K562 (cell line): ENCODE results near the gene SYN1. TPM values are rescaled to one million over a fixed set of nuclear protein-coding genes. Genes with fewer than 3 reads are reported as not detected.

Source experiments
- ATAC-seq: fragments of 200-7000 bp; cut with Tn5 transposase; 3 replicates; pipeline ENCODE4 v1.9.1; 2020; ENCODE audit warnings: moderate library complexity
- BruUV-seq: library from RNA; stranded (reverse); fragments of 400-500 nt; replicated peaks from 2 replicates; lab custom pipeline; 2021; lab: Mats Ljungman, UMichigan
- CTCF ChIA-PET: fragments of 300-600 bp; formaldehyde crosslinking; extraction: SDS; loops from one replicate; lab custom pipeline; 2021; ENCODE audit warnings: low intra/inter-chr PET ratio; lab: Yijun Ruan, JAX
- POLR2A ChIA-PET: fragments of 300-600, 350-650 bp; sonication (Branson Sonifier 250); formaldehyde crosslinking; extraction: SDS; loops from one replicate; lab custom pipeline; 2021; ENCODE audit warnings: antibody characterized with exemption, inconsistent platforms; lab: Yijun Ruan, JAX
- DNase-seq, 4 experiments: peaks; one replicate each; pipeline versions ENCODE4 v3.0.0 to v3.0.0-alpha.2; 2011 to 2018; ENCODE audit warnings: low spot score in 3 of 4, mixed read lengths in 3 of 4; ENCODE audit errors: extremely low read depth in 1 of 4
- FAIRE-seq: peaks from 2 replicates; lab custom pipeline; 2011; peaks lifted over from hg19 to GRCh38; lab: Jason Lieb, UNC
- H2AFZ ChIP-seq: 2 replicates; pipeline ENCODE4 v1.6.0; 2011; ENCODE audit warnings: low read depth, low read length, control low read depth, inconsistent platforms
- H3K27ac ChIP-seq: fragments of 200-600 bp; 3 replicates; pipeline ENCODE4 v1.8.0; 2011; ENCODE audit warnings: low read depth, mild to moderate bottlenecking, control low read depth, inconsistent platforms, low read length, moderate library complexity, mixed read lengths; ENCODE audit errors: extremely low read depth
- H3K27me3 ChIP-seq, 2 experiments: fragments of 300-600 bp in 1 of 2; 2 replicates in 1 of 2; 3 replicates in 1 of 2; pipeline versions ENCODE4 v1.6.0 to v1.8.0; 2011; ENCODE audit warnings: inconsistent platforms in 2 of 2, low read length in 2 of 2, mild to moderate bottlenecking in 1 of 2, mixed read lengths in 1 of 2, moderate library complexity in 1 of 2; ENCODE audit not compliant: control insufficient read depth in 2 of 2, insufficient read depth in 2 of 2
- H3K36me3 ChIP-seq: fragments of 300-600 bp; 3 replicates; pipeline ENCODE4 v1.8.0; 2011; ENCODE audit warnings: mild to moderate bottlenecking, low read length, inconsistent platforms; ENCODE audit not compliant: control insufficient read depth, insufficient read depth
- H3K4me1 ChIP-seq, 2 experiments: fragments of 200-600 bp in 1 of 2; replicated peaks in 1 of 2; 2 replicates in 1 of 2; 3 replicates in 1 of 2; pipeline versions ENCODE4 v1.5.1 to v1.8.0; 2011; ENCODE audit warnings: inconsistent platforms in 2 of 2, low read length in 2 of 2, mild to moderate bottlenecking in 1 of 2, mixed read lengths in 1 of 2, moderate library complexity in 1 of 2; ENCODE audit not compliant: control insufficient read depth in 2 of 2, insufficient read depth in 2 of 2
- H3K4me2 ChIP-seq: 2 replicates; pipeline ENCODE4 v1.6.1; 2011; ENCODE audit warnings: low read length, control low read depth, inconsistent platforms, mixed read lengths; ENCODE audit not compliant: insufficient read depth
- H3K4me3 ChIP-seq: fragments of 200-600 bp; sonication (generic), shearing (Covaris generic); 2 replicates; pipeline ENCODE4 v1.5.1; 2016; ENCODE audit warnings: control low read depth, inconsistent platforms
- H3K79me2 ChIP-seq: fragments of 200-600 bp; 3 replicates; pipeline ENCODE4 v1.8.0; 2011; ENCODE audit warnings: low read length, inconsistent platforms; ENCODE audit not compliant: control insufficient read depth, insufficient read depth
- H3K9ac ChIP-seq, 2 experiments: 2 replicates each; pipeline versions ENCODE4 v1.6.0 to v1.6.1; 2011; ENCODE audit warnings: low read depth in 2 of 2, low read length in 2 of 2, control low read depth in 1 of 2, inconsistent platforms in 1 of 2, mild to moderate bottlenecking in 1 of 2, mixed read lengths in 1 of 2; ENCODE audit not compliant: insufficient read depth in 1 of 2
- H3K9me1 ChIP-seq: one replicate; pipeline ENCODE4 v1.6.0; 2011; ENCODE audit warnings: inconsistent platforms, mild to moderate bottlenecking, low read length, moderate library complexity; ENCODE audit not compliant: control insufficient read depth, insufficient read depth
- H3K9me3 ChIP-seq: replicated peaks from 2 replicates; pipeline ENCODE4 v1.5.1; 2011; ENCODE audit warnings: low read depth, low read length, inconsistent platforms; ENCODE audit not compliant: control insufficient read depth, insufficient read depth
- H4K20me1 ChIP-seq: replicated peaks from 2 replicates; pipeline ENCODE4 v1.6.1; 2011; ENCODE audit warnings: low read length, inconsistent platforms, mixed read lengths; ENCODE audit not compliant: control insufficient read depth, insufficient read depth
- HMG20A ChIP-seq: fragments of 450-650 bp; formaldehyde crosslinking; conservative IDR thresholded peaks from 2 replicates; pipeline ENCODE4 v1.4.0; 2020; ENCODE audit warnings: mild to moderate bottlenecking, mixed read lengths
- MTA2 ChIP-seq: fragments of 450-650 bp; IDR thresholded peaks from 2 replicates; pipeline ENCODE4 v1.6.1; 2016; ENCODE audit warnings: low read depth
- POLR2H ChIP-seq: IDR thresholded peaks from 2 replicates; pipeline ENCODE4 v1.6.1; 2016; ENCODE audit warnings: missing genetic modification characterization, low read depth, mild to moderate bottlenecking, control low read depth, missing compliant biosample characterization, moderate library complexity
- TARDBP ChIP-seq: fragments of 450-650 bp; IDR thresholded peaks from 2 replicates; pipeline ENCODE4 v1.6.1; 2016
- ZNF347 ChIP-seq: fragments of 450-650 bp; formaldehyde crosslinking; IDR thresholded peaks from 2 replicates; pipeline ENCODE4 v1.4.0; 2020; ENCODE audit warnings: low read depth, mild to moderate bottlenecking, moderate library complexity
- WGBS: fragments of 100-300 bp; shearing (Covaris generic); methylation state at CpG from one replicate; pipeline ENCODE4 v1.1.6; 2016; ENCODE audit warnings: low coverage, mixed read lengths; ENCODE audit not compliant: insufficient coverage; ENCODE audit errors: missing lambda C conversion rate; 5-methylcytosine and 5-hydroxymethylcytosine counted together
- in situ Hi-C: fragments of 300-500 bp; cut with MboI; formaldehyde crosslinking; loops from 4 replicates; pipeline ENCODE4 v1.15.0; 2018; ENCODE audit warnings: inconsistent platforms, mixed read lengths
- intact Hi-C: fragments of 100-400 bp; cut with micrococcal nuclease; formaldehyde crosslinking; loops from 2 replicates; pipeline ENCODE4 v1.14.2; 2022
- polyA plus RNA-seq, 8 experiments: library from polyadenylated mRNA; depleted of rRNA in 4 of 8; stranded (reverse) in 5 of 8; unstranded in 3 of 8; fragments of >200 nt; fragmentation: Nextera tagmentation in 2 of 8; fragmentation: Illumina TruSeq in 1 of 8; extraction: Ambion mirVana in 2 of 8; extraction: Trizol in 1 of 8; gene quantifications; 2 replicates each; pipeline versions ENCODE4 v1.2.1 to v1.2.3, GENCODE V29; 2011 to 2014; ENCODE audit warnings: inconsistent platforms in 1 of 8, missing spikeins in 1 of 8
- total RNA-seq, 7 experiments: library from RNA; depleted of rRNA in 6 of 7; stranded (reverse); fragments of >200 nt in 6 of 7; fragmentation: Illumina TruSeq in 2 of 7; extraction: Trizol in 2 of 7; gene quantifications; 2 replicates each; pipeline versions ENCODE4 v1.2.1 to v1.2.3, GENCODE V29; 2011 to 2021; ENCODE audit warnings: low replicate concordance in 1 of 7
- TF ChIP-seq, protein P1 (sequence below): fragments of 250-450 bp; sonication (Bioruptor Pico); IDR thresholded peaks from 2 replicates; pipeline ENCODE4 v1.9.0; 2021; ENCODE audit warnings: mild to moderate bottlenecking
- TF ChIP-seq, protein P2 (sequence below), 2 experiments: fragments of 250-450 bp in 1 of 2; fragments of 450-650 bp in 1 of 2; sonication (Bioruptor Pico) in 1 of 2; IDR thresholded peaks; 2 replicates each; pipeline versions ENCODE4 v1.6.1 to v1.8.0; 2016 to 2021; ENCODE audit warnings: mild to moderate bottlenecking in 2 of 2, moderate library complexity in 2 of 2, missing compliant biosample characterization in 1 of 2, missing genetic modification characterization in 1 of 2

The SYN1 gene
- total and polyA plus RNA-seq, 9 of the 15 experiments (the other 6 are each of a cell fraction or from before 2014, with no cell fraction given), result 0.01 to 0.28 (median 0.18) TPM; not detected in 2

GRCh38 chrX:47625365-47625764 is 5.7 kb upstream of the SYN1 start:
- peaks cover 9 to 19% of the 10 kb centered on the region in 2 experiments for H3K4me1 ChIP-seq
- ChIA-PET CTCF (no interaction called here), POLR2A (interaction anchor here (0.5 kb wide), 1 partner anchor 15 kb away, joined by 4 read pairs; no protein-coding TSS in a partner anchor)
- in situ Hi-C loops (no loop called here), intact Hi-C loops (no loop called here)
- peaks cover 0 to 34% of the 10 kb centered on the region in 2 experiments; a peak in 2 of 5 replicates for H3K27me3 ChIP-seq
- DNase-seq (no peak), FAIRE-seq (no peak), ATAC-seq (no peak)
- no peak overlapping the region for H2AFZ ChIP-seq
- H3K9me1 ChIP-seq, result no peaks in the 10 kb centered on the region
- no peak overlapping the region for H3K9ac ChIP-seq
- H4K20me1 ChIP-seq, result no peaks in the 10 kb centered on the region; the same call in 1 of the 2 replicates
- no peak overlapping the region for H3K4me2 ChIP-seq
- H3K4me3 ChIP-seq, result no peak overlapping the region
- no peaks in the 10 kb centered on the region for H3K36me3 ChIP-seq
- H3K9me3 ChIP-seq, result no peaks in the 10 kb centered on the region
- no TSS peak for BruUV-seq
- H3K27ac ChIP-seq, result no peak overlapping the region
- no peaks in the 10 kb centered on the region for H3K79me2 ChIP-seq
- WGBS, result 72% methylated on average over 2 of the region's 2 CpGs
- TF ChIP-seq MTA2 (no peak), TARDBP (no peak), HMG20A (CRISPR knock-in tag) (no peak), POLR2H (tag) (no peak), ZNF347 (CRISPR knock-in tag) (no peak)
- TF ChIP-seq, protein P1, sequence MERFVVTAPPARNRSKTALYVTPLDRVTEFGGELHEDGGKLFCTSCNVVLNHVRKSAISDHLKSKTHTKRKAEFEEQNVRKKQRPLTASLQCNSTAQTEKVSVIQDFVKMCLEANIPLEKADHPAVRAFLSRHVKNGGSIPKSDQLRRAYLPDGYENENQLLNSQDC (CRISPR knock-in tag), result no peak
- TF ChIP-seq, protein P2, sequence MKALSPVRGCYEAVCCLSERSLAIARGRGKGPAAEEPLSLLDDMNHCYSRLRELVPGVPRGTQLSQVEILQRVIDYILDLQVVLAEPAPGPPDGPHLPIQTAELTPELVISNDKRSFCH (CRISPR knock-in tag; IDR thresholded peaks at IDR 0.05), result no peak
- TF ChIP-seq, protein P2 (tag; IDR thresholded peaks at IDR 0.05), result no peak
